ELF-1 (cell line): ENCODE results near the gene ZNRF1.
"Not testable (repeated sequence)": the region's sequence is repeated elsewhere in the genome, so short reads cannot be mapped to it uniquely, and the experiment has no call there.

Experiments
- DNase-seq: peaks from one replicate; pipeline ENCODE4 v3.0.0-alpha.2; 2016; ENCODE audit warnings: low read depth, low spot score

ZNRF1 gene

DNA sequence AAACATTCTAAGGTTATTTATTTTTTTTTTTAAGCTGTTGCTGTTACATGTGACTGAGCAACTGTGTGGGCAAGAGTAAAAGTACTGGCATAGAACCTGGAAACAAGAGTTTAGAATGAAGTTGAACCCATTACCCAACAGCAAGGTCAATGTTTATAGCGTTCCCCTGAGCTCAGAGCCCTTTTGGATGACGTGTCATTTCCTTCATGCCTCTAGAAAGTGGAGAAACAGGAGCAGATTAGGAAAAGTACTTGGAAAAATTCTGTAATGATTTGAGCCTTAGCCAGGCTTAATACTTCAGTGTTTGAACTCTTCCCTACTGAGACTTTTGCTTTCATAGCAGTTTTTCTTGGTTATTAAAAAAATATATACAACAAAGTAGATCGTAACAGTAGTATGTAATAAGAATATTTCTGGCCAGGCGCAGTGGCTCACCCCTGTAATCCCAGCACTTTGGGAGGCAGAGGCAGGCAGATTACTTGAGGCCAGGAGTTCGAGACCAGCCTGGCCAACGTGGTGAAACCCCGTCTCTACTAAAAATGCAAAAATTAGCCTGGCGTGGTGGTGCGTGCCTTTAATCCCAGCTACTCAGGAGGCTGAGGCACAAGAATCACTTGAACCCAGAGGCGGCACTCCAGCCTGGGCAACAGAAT is 27.5 kb downstream of the ZNRF1 start:
- not testable (repeated sequence) for DNase-seq

GRCh38 chr16:75026892-75027391 is 28.1 kb downstream of the ZNRF1 start:
- DNase-seq: no peak

GRCh38 chr16:75027520-75028300 is 28.9 kb downstream of the ZNRF1 start:
- no peak for DNase-seq

DNA sequence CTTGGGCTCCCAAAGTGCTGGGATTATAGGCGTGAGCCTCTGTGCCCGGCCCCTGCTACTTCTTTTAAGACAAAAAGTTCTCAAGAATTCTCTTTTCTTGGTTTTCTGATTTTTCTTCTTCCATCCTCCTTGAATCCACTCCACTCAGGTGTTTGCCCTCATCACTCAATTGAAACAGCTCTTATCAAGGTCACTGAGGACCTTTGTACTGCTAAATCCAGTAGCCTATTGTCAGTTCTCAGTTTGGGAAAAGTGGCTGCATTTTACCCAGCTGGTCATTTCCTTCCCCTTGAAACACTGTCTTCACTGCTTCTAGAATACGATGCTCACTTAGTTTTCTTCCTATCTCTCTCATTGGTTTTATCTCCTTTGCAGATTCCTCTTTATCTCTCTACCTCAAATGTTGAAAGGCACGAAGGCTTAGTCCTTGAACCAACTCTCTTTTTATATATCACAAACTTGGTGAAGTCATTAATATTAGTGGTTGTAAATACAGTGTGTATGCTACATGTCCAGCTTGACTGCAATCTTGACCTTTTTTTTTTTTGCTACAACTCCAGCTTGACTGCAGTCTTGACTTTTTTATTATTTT is 29.8 kb downstream of the ZNRF1 start:
- no peak for DNase-seq

- DNase-seq: no peak
Measured at GRCh38 chr16:75029854-75030253, 31.0 kb downstream of the ZNRF1 start.

DNA sequence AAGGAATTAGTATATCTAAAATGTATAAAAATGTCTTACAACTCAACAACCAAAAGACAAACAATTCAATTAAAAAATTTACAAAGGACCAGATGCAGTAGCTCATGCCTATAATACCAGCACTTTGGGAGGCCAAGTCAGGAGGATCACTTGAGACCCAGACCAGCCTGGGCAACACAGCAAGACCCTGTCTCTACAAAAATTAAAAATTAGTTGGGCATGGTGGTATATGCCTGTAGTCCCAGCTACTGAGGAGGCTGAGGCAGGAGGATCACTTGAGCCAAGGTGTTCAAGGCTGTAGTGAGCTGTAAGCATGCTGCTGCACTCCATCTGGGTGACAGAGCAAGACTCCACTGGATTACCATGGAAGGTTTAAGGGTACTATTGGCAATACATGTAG is 33.8 kb downstream of the ZNRF1 start:
- no peak for DNase-seq

GRCh38 chr16:75035410-75035968 is 36.7 kb downstream of the ZNRF1 start:
- no peak for DNase-seq

DNA sequence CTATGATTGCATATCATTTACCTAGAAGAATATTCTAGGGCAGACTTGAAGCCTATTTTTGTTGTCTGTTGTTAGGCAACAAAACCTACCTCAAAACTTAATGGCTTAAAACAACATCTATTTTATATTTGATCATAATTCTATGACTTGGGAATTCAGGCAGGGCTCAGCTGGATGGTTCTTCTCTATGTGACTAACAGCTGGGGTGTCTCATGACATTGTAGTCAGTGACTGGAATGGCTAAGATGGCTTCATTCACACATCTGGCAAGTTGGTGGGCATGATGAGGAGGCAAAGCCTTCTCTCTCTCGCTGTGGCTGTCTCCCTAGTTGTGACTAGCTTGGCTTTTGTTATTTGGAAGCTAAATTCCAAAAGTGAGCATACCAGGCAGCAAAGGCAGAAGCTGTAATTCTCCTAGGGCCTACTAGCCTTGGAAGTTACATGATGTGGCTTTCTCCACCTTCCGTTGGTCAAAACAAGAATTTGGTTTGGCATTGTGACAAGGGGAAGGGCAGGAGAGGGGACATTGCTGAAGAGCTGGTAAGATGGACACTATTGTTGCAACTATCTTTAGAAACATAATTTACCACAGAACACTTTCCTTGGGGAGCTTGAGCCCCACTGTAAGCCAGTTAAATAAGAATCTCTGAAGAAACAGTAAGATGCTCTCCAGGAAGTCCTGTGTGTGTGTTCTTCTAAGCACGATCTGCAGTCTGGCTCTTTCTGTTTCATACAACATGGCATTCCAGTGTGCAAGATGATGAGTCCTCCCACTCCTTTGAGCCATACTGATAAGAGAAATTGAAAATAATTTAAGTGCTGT is 39.4 kb downstream of the ZNRF1 start:
- no peak for DNase-seq

- no peak for DNase-seq
Measured at GRCh38 chr16:75039941-75040340, 41.1 kb downstream of the ZNRF1 start.

DNA sequence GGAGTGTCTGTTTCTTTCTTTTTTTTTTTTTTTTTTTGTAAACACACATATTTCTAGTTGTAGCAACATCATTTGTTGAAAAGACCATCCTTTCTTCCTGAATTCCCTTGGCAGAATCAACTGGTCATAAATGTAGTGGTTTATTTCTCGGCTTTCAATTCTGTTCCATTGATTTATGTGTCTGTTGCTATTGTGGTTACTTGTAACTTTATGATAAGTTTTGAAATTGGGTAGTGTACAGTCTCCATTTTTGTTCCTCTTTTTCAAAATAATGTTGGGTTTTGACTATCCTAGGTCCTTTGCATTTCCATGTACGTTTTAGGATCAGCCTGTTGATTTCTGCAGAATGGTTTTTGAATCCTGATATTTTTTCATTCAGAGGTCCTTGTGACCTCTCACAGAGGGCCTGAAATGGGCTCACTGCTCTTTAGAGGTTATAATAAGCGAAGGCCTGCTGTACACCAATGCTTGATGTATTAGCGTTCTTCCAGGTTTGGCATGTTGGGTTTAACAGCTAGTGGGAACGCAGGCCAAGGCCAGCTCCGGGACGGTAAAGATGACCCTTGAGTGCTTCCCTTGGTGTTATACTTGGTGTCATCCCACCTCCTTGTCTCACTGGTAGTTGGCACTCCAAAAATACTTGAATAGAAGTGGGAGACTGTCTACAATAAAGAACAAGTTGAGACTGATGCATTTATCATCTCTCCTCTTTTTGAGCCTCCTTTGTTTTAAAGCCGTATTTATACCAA is 43.8 kb downstream of the ZNRF1 start:
- no peak for DNase-seq

- no peak for DNase-seq
Measured at GRCh38 chr16:75043175-75043895, 44.5 kb downstream of the ZNRF1 start.

DNA sequence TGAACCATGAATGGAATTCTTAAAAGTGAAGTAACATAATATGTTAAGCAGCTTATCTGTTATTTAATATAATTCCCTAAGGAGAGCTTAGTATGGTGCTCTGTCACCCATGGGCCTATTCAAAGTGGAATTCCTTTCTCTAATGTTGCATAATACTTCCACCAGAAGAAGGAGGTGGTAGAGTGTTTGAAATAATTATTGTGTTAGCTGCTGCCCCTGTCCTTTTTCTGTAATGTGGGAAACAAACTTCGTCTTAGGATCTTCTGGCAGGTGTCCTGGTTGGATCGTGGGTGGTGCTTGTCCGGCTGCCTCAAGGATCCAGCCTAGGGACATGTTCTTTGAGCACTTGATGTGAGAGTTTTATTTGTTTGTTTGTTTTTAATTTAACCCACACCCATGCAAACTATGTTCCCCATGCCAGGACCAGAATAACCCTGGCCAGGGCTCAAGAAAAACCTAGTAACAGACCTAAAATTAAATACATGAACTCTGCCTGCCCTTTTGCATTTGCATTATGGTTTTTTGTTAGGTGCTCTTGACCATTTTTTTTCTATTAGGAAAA is 46.1 kb downstream of the ZNRF1 start:
- DNase-seq: no peak

DNA sequence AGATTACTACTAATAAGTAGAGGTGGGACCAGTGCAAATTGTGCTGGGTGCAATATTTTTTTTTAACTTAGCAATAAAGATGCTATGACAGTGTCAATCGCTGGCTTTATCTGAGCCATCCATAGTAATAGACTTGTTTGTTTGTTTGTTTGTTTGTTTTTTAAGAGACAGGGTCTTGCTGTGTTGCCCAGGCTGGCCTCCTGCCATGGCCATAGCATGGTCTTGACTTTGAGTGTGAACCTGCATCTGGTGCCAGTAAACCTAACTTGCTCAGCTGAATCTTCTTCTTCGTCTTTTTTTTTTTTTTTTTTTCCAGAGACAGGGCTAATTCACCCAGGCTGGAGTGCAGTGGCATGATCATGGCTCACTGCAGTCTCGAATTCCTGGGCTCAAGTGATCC is 46.6 kb downstream of the ZNRF1 start:
- no peak for DNase-seq

DNA sequence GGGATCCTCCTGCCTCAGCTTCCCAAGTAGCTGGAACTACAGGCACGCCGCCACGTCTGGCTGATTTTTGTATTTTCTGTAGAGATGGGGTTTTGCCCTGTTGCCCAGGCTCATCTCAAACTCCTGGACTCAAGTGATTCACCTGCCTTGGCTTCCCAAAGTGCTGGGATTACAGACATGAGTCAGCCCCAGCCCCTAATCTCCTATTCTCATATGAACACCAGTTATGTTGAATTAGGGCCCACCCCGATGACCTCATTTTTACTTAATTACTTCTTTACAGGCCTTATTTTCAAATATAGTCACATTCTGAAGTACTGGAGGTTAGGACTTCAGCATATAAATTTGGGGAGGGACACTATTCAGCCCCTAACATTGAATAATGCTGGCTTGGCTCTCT is 49.2 kb downstream of the ZNRF1 start:
- no peak for DNase-seq

DNA sequence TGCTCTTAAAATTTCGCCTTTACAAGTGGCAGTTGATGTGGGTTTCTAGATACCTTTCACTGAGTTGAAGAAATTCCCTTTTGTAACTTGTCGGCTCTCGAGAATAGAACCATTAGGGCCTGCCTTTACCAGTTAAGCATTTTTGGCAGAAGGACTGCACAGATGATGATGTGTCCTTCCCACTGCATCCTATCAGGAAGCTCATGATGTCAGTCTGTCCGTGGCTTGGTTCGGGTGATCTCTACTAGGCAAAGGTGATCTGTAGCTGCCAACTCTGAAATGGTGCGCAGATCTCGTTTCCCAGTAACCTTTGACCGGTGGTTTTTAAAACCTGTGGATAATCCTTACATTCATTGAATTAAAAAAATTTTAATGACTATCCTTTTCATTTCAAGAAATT is 49.7 kb downstream of the ZNRF1 start:
- no peak for DNase-seq

DNA sequence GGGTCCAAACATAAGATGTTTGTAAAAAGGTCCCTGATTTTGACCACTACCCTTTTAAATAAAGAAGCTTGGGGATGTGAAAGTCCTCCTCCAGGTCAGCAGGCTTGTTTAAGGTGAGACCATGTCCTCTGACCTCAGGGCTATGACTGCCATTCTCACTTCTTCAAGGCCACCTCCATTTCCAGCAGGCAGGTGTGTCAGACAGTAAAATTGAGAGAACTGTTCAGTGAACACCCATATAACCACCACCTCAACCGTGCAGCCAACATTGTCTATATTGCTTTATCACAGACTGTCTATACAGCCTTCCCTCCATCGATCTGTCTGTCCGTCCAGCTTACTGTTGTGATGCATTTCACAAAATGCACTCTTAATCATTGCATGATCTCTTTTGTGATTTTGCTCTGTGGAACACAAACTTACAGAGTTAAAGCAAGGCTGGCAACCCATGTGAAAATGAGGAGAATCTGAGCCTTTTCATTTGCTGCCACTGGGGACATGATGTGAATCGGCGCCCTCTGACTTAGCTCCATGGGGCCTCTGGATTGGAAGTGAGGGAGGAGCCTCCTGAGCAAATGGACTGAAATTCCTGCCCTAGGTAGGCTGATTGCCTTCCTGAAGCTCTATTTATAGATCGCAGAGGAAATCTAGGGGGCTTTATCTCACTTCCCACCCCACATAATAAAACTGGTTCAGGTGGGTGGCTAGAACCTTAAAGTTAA is 53.8 kb downstream of the ZNRF1 start:
- DNase-seq: no peak

DNA sequence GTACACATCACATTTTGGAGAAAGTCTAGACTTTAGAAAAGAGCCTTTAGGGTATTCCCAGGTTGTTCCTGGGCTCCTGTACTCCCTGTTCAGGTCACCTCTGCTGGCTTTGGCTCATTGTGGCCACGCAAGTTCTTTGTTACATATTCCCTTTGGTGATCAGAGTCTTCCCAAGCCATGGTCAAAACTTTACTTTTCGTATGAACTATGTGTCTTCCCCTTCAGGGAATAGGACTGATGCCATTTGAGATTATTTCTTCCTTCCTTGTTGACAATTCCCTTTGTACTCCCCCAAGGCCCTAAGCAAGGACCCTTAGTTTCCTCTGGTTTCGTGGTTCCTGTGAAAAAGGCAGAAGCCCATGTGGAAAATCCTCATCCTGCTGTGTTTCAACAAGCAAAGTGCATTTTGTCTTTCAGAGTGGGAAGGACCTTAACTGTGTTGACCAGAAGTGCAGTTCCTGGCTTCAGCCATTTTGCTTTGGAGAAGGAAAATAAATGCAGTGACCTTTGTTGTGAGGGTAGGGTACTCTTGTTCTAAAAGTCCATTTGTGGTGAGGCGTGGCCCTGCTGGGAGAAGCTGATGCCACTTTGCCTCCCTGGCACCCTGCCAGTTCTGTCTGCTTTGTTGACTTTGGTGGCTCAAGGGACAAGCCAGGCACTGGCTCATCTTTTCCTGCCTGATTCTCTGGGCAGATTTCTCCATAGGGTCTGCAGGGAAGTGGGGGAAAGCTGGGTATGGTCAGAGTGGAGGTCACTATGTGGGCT is 55.1 kb downstream of the ZNRF1 start:
- DNase-seq: no peak

GRCh38 chr16:75054556-75054947 is 55.7 kb downstream of the ZNRF1 start:
- no peak for DNase-seq
